Astrocyte (in vitro differentiated cells and primary cell): ENCODE data around the gene RALA. TPM values are rescaled to one million over a fixed set of nuclear protein-coding genes. Genes with fewer than 3 reads are reported as not detected.

Experiments
- DNase-seq: peaks from one replicate; pipeline ENCODE4 v3.0.0-alpha.2; 2010; ENCODE audit warnings: low read depth
- FAIRE-seq: peaks from 2 replicates; lab custom pipeline; 2011; peaks lifted over from hg19 to GRCh38; lab: Jason Lieb, UNC
- H2AFZ ChIP-seq: 2 replicates; pipeline ENCODE4 v1.6.0; 2012; ENCODE audit warnings: low read depth, low read length, inconsistent platforms
- H3K27ac ChIP-seq: 2 replicates; pipeline ENCODE4 v1.5.1; 2011; ENCODE audit warnings: low read depth, low read length, inconsistent platforms
- H3K27me3 ChIP-seq: 2 replicates; pipeline ENCODE4 v1.6.0; 2011; ENCODE audit warnings: low read length, inconsistent platforms; ENCODE audit not compliant: insufficient read depth
- H3K36me3 ChIP-seq: 2 replicates; pipeline ENCODE4 v1.5.1; 2011; ENCODE audit warnings: low read length, inconsistent platforms; ENCODE audit not compliant: insufficient read depth
- H3K4me1 ChIP-seq: 2 replicates; pipeline ENCODE4 v1.5.1; 2011; ENCODE audit warnings: low read length, inconsistent platforms; ENCODE audit not compliant: insufficient read depth
- H3K4me2 ChIP-seq: 2 replicates; pipeline ENCODE4 v1.6.0; 2012; ENCODE audit warnings: low read length, inconsistent platforms
- H3K4me3 ChIP-seq: 2 replicates; pipeline ENCODE4 v1.5.1; 2011; ENCODE audit warnings: low read depth, mild to moderate bottlenecking, low read length, inconsistent platforms; ENCODE audit not compliant: insufficient read depth
- H3K79me2 ChIP-seq: 2 replicates; pipeline ENCODE4 v1.6.0; 2012; ENCODE audit warnings: mild to moderate bottlenecking, low read length, inconsistent platforms; ENCODE audit not compliant: insufficient read depth
- H3K9ac ChIP-seq: 2 replicates; pipeline ENCODE4 v1.6.0; 2012; ENCODE audit warnings: mild to moderate bottlenecking, low read length, inconsistent platforms
- H3K9me3 ChIP-seq: 2 replicates; pipeline ENCODE4 v1.5.1; 2012; ENCODE audit warnings: low read depth, mild to moderate bottlenecking, low read length, inconsistent platforms; ENCODE audit not compliant: insufficient read depth
- H4K20me1 ChIP-seq: 2 replicates; pipeline ENCODE4 v1.6.0; 2012; ENCODE audit warnings: low read length, inconsistent platforms; ENCODE audit not compliant: insufficient read depth
- H3K27ac Mint-ChIP-seq: one replicate; pipeline ENCODE4 v1.8.0; 2021; ENCODE audit warnings: mild to moderate bottlenecking, mixed read lengths; ENCODE audit not compliant: unreplicated experiment
- H3K27me3 Mint-ChIP-seq: one replicate; pipeline ENCODE4 v1.8.0; 2021; ENCODE audit warnings: low read depth, mixed read lengths; ENCODE audit not compliant: unreplicated experiment
- H3K36me3 Mint-ChIP-seq: one replicate; pipeline ENCODE4 v1.8.0; 2021; ENCODE audit warnings: low read depth, mixed read lengths; ENCODE audit not compliant: unreplicated experiment
- H3K4me1 Mint-ChIP-seq: one replicate; pipeline ENCODE4 v1.8.0; 2021; ENCODE audit warnings: low read depth, mixed read lengths; ENCODE audit not compliant: unreplicated experiment
- H3K4me3 Mint-ChIP-seq: one replicate; pipeline ENCODE4 v1.8.0; 2021; ENCODE audit warnings: mild to moderate bottlenecking, moderate library complexity, mixed read lengths; ENCODE audit not compliant: unreplicated experiment
- H3K9me3 Mint-ChIP-seq: one replicate; pipeline ENCODE4 v1.8.0; 2021; ENCODE audit warnings: mild to moderate bottlenecking, mixed read lengths; ENCODE audit not compliant: unreplicated experiment
- CTCF ChIP-seq: IDR thresholded peaks from 2 replicates; pipeline ENCODE4 v1.5.1; 2011; ENCODE audit warnings: low read depth, mild to moderate bottlenecking, inconsistent platforms, low read length, moderate library complexity; ENCODE audit not compliant: insufficient read depth
- EZH2 ChIP-seq: IDR thresholded peaks from 2 replicates; pipeline ENCODE4 v1.6.1; 2012; ENCODE audit warnings: mild to moderate bottlenecking, low read length, inconsistent platforms; ENCODE audit not compliant: insufficient read depth
- total RNA-seq: library from RNA; stranded (reverse); gene quantifications from 2 replicates; pipeline ENCODE4 v1.2.1, GENCODE V29; 2021

RALA gene
- total RNA-seq, 1 donor from 2014 or later, result 70.2 TPM

- Histone ChIP-seq H3K27me3 (no peaks in the 10 kb centered on the region), H3K9ac (no peak overlapping the region), H3K36me3 (peaks cover 40% of the 10 kb centered on the region), H3K79me2 (no peaks in the 10 kb centered on the region), H3K4me3 (no peak overlapping the region), H3K27ac (no peak overlapping the region), H4K20me1 (peaks cover 4% of the 10 kb centered on the region), H3K4me1 (no peaks in the 10 kb centered on the region), H2AFZ (no peak overlapping the region), H3K4me2 (no peak overlapping the region), H3K9me3 (no peaks in the 10 kb centered on the region)
- peaks cover 4% of the 10 kb centered on the region for H3K4me1 Mint-ChIP-seq
- FAIRE-seq (peak; percentile 20), DNase-seq (no peak)
- TF ChIP-seq CTCF (no peak), EZH2 (no peak)
- no peak overlapping the region for H3K27ac Mint-ChIP-seq
- H3K9me3 Mint-ChIP-seq, result peaks cover 1% of the 10 kb centered on the region
- no peak overlapping the region for H3K4me3 Mint-ChIP-seq
- no peaks in the 10 kb centered on the region for H3K27me3 Mint-ChIP-seq
- peaks cover 42% of the 10 kb centered on the region for H3K36me3 Mint-ChIP-seq
Measured at GRCh38 chr7:39697483-39697882, 74.1 kb downstream of the RALA start.

GRCh38 chr7:39700165-39700564 is 76.8 kb downstream of the RALA start:
- peaks cover 35% of the 10 kb centered on the region for H3K36me3 ChIP-seq
- peaks cover 6% of the 10 kb centered on the region for H4K20me1 ChIP-seq
- H3K36me3 Mint-ChIP-seq, result peaks cover 31% of the 10 kb centered on the region
- no peak overlapping the region for H2AFZ ChIP-seq
- H3K4me2 ChIP-seq, result no peak overlapping the region
- FAIRE-seq (no peak), DNase-seq (no peak)
- H3K4me1 ChIP-seq, result no peaks in the 10 kb centered on the region
- no peak overlapping the region for H3K27ac Mint-ChIP-seq
- H3K9ac ChIP-seq, result no peak overlapping the region
- H3K4me1 Mint-ChIP-seq, result peaks cover 12% of the 10 kb centered on the region
- no peak overlapping the region for H3K4me3 ChIP-seq
- H3K9me3 ChIP-seq, result no peaks in the 10 kb centered on the region
- peaks cover 1% of the 10 kb centered on the region for H3K9me3 Mint-ChIP-seq
- H3K27me3 Mint-ChIP-seq, result no peaks in the 10 kb centered on the region
- no peak overlapping the region for H3K27ac ChIP-seq
- no peaks in the 10 kb centered on the region for H3K79me2 ChIP-seq
- H3K27me3 ChIP-seq, result no peaks in the 10 kb centered on the region
- TF ChIP-seq EZH2, result no peak
- no peak for TF ChIP-seq CTCF
- H3K4me3 Mint-ChIP-seq, result no peak overlapping the region

- DNase-seq (no peak), FAIRE-seq (no peak)
- Histone ChIP-seq H3K9ac (no peak overlapping the region), H3K4me1 (no peaks in the 10 kb centered on the region), H3K9me3 (no peaks in the 10 kb centered on the region), H3K4me3 (no peak overlapping the region), H3K79me2 (no peaks in the 10 kb centered on the region), H3K4me2 (no peak overlapping the region), H2AFZ (no peak overlapping the region), H3K27ac (no peak overlapping the region), H3K36me3 (peaks cover 31% of the 10 kb centered on the region), H4K20me1 (peaks cover 6% of the 10 kb centered on the region), H3K27me3 (no peaks in the 10 kb centered on the region)
- no peaks in the 10 kb centered on the region for H3K27me3 Mint-ChIP-seq
- no peak overlapping the region for H3K4me3 Mint-ChIP-seq
- no peak overlapping the region for H3K27ac Mint-ChIP-seq
- TF ChIP-seq CTCF (no peak), EZH2 (no peak)
- peaks cover 31% of the 10 kb centered on the region for H3K36me3 Mint-ChIP-seq
- H3K9me3 Mint-ChIP-seq, result peaks cover 1% of the 10 kb centered on the region
- H3K4me1 Mint-ChIP-seq, result peaks cover 12% of the 10 kb centered on the region
Measured at GRCh38 chr7:39700932-39701331, 77.6 kb downstream of the RALA start.
